ENCODE results near the gene GRK1.

GRK1 gene

DNA sequence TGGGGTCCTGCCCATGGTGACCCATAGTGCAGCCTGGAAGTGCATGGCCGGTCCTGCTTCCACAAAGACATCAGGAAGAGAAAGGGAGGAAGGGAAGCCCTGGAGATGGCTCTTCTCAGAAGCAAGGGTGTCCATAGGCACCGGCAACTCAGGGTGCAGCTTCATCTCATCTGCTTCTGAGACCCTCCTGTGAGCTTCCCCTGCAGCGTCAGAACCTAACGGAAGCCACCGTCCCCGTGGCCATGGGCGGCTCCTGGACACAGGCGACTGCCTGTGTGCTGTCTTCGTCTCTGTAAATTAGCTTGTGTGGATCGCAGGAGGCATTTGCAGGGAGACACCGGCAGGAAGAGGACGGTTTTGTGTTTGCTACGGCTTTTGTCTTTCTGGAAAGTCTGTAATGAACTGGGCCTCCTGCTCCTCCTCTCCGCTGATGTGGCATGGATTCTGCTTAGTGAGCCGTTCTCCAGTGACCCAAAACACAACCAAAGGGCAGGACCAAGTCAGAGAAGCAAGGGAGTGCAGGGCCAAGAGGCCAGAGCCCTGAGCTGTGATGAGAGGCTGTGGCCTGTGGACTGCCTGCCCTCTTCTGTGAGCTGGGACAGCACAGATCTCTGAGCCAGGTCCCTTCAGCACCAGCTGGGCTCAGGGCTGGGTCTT is 11.5 kb upstream of the GRK1 start:
- Histone ChIP-seq H3K4me1 (ENCODE audit: control insufficient read depth in 5 of 5, insufficient read depth in 5 of 5, low read length in 5 of 5) (peaks cover 0 to 5% (median 0%) of the 10 kb centered on the region in 5 donors), H3K9ac (ENCODE audit: low read length in 5 of 5) (no peak overlapping the region)

GRCh38 chr13:113656003-113656588 is 10.9 kb upstream of the GRK1 start:
- no peak overlapping the region for H3K4me3 ChIP-seq (ENCODE audit: low read depth in 1 of 5, low read length in 5 of 5)
- H3K27me3 ChIP-seq (ENCODE audit: control insufficient read depth in 5 of 5, insufficient read depth in 4 of 5, low read length in 5 of 5), result peaks cover 5 to 29% (median 14%) of the 10 kb centered on the region in 5 donors
- peaks cover 0 to 5% (median 0%) of the 10 kb centered on the region in 5 donors for H3K4me1 ChIP-seq (ENCODE audit: control insufficient read depth in 5 of 5, insufficient read depth in 5 of 5, low read length in 5 of 5)
- H3K9ac ChIP-seq (ENCODE audit: low read length in 5 of 5), result no peak overlapping the region
- peaks cover 0 to 7% (median 4%) of the 10 kb centered on the region in 5 donors for H3K9me3 ChIP-seq (ENCODE audit: control insufficient read depth in 5 of 5, low read length in 5 of 5)
- no peaks in the 10 kb centered on the region for H3K36me3 ChIP-seq (ENCODE audit: control insufficient read depth in 5 of 5, insufficient read depth in 5 of 5, low read length in 5 of 5)
- no peak overlapping the region for H3K27ac ChIP-seq (ENCODE audit: low read depth, low read length)

More for the DNA sequence above, 11.5 kb upstream of the GRK1 start:
- Histone ChIP-seq H3K27ac (ENCODE audit: low read depth, low read length) (no peak overlapping the region), H3K27me3 (ENCODE audit: control insufficient read depth in 5 of 5, insufficient read depth in 4 of 5, low read length in 5 of 5) (peaks cover 5 to 29% (median 14%) of the 10 kb centered on the region in 5 donors), H3K9me3 (ENCODE audit: control insufficient read depth in 5 of 5, low read length in 5 of 5) (peaks cover 0 to 2% (median 0%) of the 10 kb centered on the region in 5 donors), H3K36me3 (ENCODE audit: control insufficient read depth in 5 of 5, insufficient read depth in 5 of 5, low read length in 5 of 5) (no peaks in the 10 kb centered on the region), H3K4me3 (ENCODE audit: low read depth in 1 of 5, low read length in 5 of 5) (no peak overlapping the region)

GRCh38 chr13:113656831-113657671 is 10.0 kb upstream of the GRK1 start:
- H3K4me1 ChIP-seq (ENCODE audit: control insufficient read depth in 5 of 5, insufficient read depth in 5 of 5, low read length in 5 of 5), result peaks cover 0 to 5% (median 0%) of the 10 kb centered on the region in 5 donors
- H3K27me3 ChIP-seq (ENCODE audit: control insufficient read depth in 5 of 5, insufficient read depth in 4 of 5, low read length in 5 of 5), result peaks cover 5 to 29% (median 14%) of the 10 kb centered on the region in 5 donors
- peaks cover 0 to 12% (median 7%) of the 10 kb centered on the region in 5 donors for H3K9me3 ChIP-seq (ENCODE audit: control insufficient read depth in 5 of 5, low read length in 5 of 5)
- no peaks in the 10 kb centered on the region for H3K36me3 ChIP-seq (ENCODE audit: control insufficient read depth in 5 of 5, insufficient read depth in 5 of 5, low read length in 5 of 5)
- H3K9ac ChIP-seq (ENCODE audit: low read length in 5 of 5), result no peak overlapping the region
- no peak overlapping the region for H3K27ac ChIP-seq (ENCODE audit: low read depth, low read length)
- H3K4me3 ChIP-seq (ENCODE audit: low read depth in 1 of 5, low read length in 5 of 5), result no peak overlapping the region

DNA sequence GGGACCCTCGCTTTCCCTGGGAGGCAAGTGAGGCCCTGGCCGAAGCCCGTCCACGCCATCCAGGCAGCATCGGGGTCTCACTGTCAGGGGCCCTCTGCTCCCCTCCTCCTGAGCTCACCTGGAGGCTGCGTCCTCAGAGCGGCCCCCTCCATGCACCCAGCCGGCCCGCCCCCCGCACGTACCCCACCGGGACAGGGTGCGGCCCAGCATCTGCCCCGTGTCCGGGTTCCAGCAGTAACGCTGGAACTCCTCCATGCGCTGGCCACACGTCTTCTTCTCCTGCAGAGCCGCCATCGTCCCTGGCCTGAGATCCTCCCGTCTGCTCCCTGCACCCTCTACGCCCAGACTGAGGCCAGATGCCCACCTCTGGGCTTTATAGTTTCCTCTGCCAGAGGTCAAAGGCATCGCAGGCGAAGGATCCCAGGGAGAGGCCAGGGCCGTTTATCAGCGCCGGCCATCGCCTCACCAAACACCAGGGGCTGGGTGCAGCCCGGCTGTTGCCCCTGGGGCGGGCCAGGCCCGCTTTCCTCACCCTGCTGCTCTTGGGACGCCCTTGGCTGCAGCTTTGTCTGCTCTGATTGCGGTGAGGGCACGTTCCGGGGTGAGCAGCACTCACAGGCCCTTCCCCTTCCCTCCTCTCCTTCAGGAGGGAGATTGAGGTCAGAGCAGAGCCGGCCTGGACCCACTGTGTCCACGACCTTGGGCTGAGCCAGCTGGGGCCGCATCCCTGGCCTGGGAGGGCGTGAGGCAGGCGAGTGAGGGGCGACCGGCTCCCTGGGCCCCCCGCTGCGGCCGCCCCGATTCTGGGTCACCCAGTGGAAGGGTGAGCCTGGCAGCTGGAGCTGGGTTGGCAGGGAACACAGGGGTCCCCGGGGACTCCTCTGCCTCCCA is 8.9 kb upstream of the GRK1 start, which contains the start of gene ATP4B:
TSS of gene ATP4B (minus strand) at position 348 of the 891 bp plus-strand sequence. CDS start at position 294, 54 bp downstream.
- no peak within 1 kb of the TSS for H3K4me3 ChIP-seq (ENCODE audit: low read depth in 1 of 5, low read length in 5 of 5)
- H3K36me3 ChIP-seq (ENCODE audit: control insufficient read depth in 5 of 5, insufficient read depth in 5 of 5, low read length in 5 of 5), result no peaks in the 10 kb centered on the region
- H3K9ac ChIP-seq (ENCODE audit: low read length in 5 of 5), result no peak within 1 kb of the TSS
- H3K27ac ChIP-seq (ENCODE audit: low read depth, low read length), result no peak within 1 kb of the TSS
- peaks cover 0 to 13% (median 7%) of the 10 kb centered on the region in 5 donors for H3K9me3 ChIP-seq (ENCODE audit: control insufficient read depth in 5 of 5, low read length in 5 of 5)
- H3K27me3 ChIP-seq (ENCODE audit: control insufficient read depth in 5 of 5, insufficient read depth in 4 of 5, low read length in 5 of 5), result peaks cover 5 to 29% (median 14%) of the 10 kb centered on the region in 5 donors
- peaks cover 0 to 5% (median 0%) of the 10 kb centered on the region in 5 donors for H3K4me1 ChIP-seq (ENCODE audit: control insufficient read depth in 5 of 5, insufficient read depth in 5 of 5, low read length in 5 of 5)

- Histone ChIP-seq H3K27me3 (ENCODE audit: control insufficient read depth in 5 of 5, insufficient read depth in 4 of 5, low read length in 5 of 5) (peaks cover 5 to 29% (median 14%) of the 10 kb centered on the region in 5 donors), H3K27ac (ENCODE audit: low read depth, low read length) (no peak overlapping the region)
Measured at GRCh38 chr13:113658836-113659235, 8.2 kb upstream of the GRK1 start.

DNA sequence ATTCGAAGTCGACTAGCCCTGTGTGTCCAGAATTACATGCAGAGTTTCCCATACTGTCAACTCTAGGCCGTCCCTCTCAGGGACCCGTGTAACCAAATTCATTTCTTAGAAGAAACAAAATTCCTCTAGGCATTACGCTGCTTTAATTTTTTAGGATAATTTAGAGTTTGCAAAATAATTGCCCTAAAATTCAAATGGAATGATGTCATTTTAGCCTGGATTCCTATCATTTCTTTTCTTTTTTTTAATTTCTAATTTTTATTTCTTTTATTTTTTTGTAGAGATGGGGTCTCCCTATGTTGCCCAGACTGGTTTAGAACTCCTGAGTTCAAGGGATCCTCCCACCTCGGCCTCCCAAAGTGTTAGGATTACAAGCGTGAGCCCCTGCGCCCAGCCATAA is 7.7 kb upstream of the GRK1 start:
- Histone ChIP-seq H3K27ac (ENCODE audit: low read depth, low read length) (no peak overlapping the region), H3K27me3 (ENCODE audit: control insufficient read depth in 5 of 5, insufficient read depth in 4 of 5, low read length in 5 of 5) (peaks cover 5 to 29% (median 12%) of the 10 kb centered on the region in 5 donors), H3K36me3 (ENCODE audit: control insufficient read depth in 5 of 5, insufficient read depth in 5 of 5, low read length in 5 of 5) (no peaks in the 10 kb centered on the region), H3K9ac (ENCODE audit: low read length in 5 of 5) (no peak overlapping the region), H3K4me3 (ENCODE audit: low read depth in 1 of 5, low read length in 5 of 5) (no peak overlapping the region), H3K9me3 (ENCODE audit: control insufficient read depth in 5 of 5, low read length in 5 of 5) (peaks cover 0 to 13% (median 7%) of the 10 kb centered on the region in 5 donors), H3K4me1 (ENCODE audit: control insufficient read depth in 5 of 5, insufficient read depth in 5 of 5, low read length in 5 of 5) (peaks cover 0 to under 1% (median 0%) of the 10 kb centered on the region in 5 donors)

More at GRCh38 chr13:113658836-113659235, 8.2 kb upstream of the GRK1 start:
- no peak overlapping the region for H3K9ac ChIP-seq (ENCODE audit: low read length in 5 of 5)
- no peak overlapping the region for H3K4me3 ChIP-seq (ENCODE audit: low read depth in 1 of 5, low read length in 5 of 5)
- no peaks in the 10 kb centered on the region for H3K36me3 ChIP-seq (ENCODE audit: control insufficient read depth in 5 of 5, insufficient read depth in 5 of 5, low read length in 5 of 5)
- H3K9me3 ChIP-seq (ENCODE audit: control insufficient read depth in 5 of 5, low read length in 5 of 5), result peaks cover 0 to 13% (median 7%) of the 10 kb centered on the region in 5 donors
- peaks cover 0 to 5% (median 0%) of the 10 kb centered on the region in 5 donors for H3K4me1 ChIP-seq (ENCODE audit: control insufficient read depth in 5 of 5, insufficient read depth in 5 of 5, low read length in 5 of 5)

DNA sequence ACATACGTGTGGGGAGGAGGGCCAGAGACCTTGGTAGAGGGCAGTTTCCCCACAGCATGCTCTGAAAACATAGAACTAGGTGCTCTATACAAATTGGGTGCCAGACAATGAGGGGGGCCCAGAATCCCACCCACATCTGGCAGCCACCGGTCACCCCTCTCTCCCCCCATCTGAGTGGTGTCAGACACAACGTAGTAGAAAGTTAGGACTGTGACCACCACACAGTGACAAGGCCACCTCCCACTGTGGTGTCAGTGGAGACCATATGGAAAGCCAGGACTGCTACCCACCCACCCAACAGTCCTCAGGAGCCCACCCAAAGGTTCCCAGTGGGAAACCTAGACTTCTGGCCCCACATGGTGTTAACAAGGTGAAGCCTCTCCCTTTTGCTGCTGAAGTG is 7.0 kb upstream of the GRK1 start:
- Histone ChIP-seq H3K36me3 (ENCODE audit: control insufficient read depth in 5 of 5, insufficient read depth in 5 of 5, low read length in 5 of 5) (no peaks in the 10 kb centered on the region), H3K4me3 (ENCODE audit: low read depth in 1 of 5, low read length in 5 of 5) (no peak overlapping the region), H3K9ac (ENCODE audit: low read length in 5 of 5) (no peak overlapping the region), H3K27me3 (ENCODE audit: control insufficient read depth in 5 of 5, insufficient read depth in 4 of 5, low read length in 5 of 5) (peaks cover 5 to 27% (median 12%) of the 10 kb centered on the region in 5 donors), H3K4me1 (ENCODE audit: control insufficient read depth in 5 of 5, insufficient read depth in 5 of 5, low read length in 5 of 5) (no peaks in the 10 kb centered on the region), H3K9me3 (ENCODE audit: control insufficient read depth in 5 of 5, low read length in 5 of 5) (peaks cover 0 to 13% (median 7%) of the 10 kb centered on the region in 5 donors), H3K27ac (ENCODE audit: low read depth, low read length) (no peak overlapping the region)

DNA sequence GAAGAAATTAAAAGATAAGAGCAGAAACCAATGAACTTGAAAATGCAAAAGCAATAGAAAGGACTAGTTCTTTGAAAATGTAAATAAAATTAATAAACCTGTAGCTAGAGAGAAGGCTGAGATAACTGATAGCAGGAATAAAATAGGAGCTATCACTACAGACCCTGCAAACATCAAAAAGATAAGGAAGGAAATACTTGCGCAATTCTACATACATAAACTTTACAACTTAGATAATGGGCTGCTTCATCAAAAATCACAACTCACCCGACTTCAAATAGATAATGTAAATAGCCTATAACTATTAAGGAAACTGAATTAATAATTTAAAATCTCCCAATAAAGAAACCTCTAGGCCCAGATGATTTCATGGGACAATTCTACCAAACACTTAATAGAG is 5.5 kb upstream of the GRK1 start:
- no peak overlapping the region for H3K4me3 ChIP-seq (ENCODE audit: low read depth in 1 of 5, low read length in 5 of 5)
- no peaks in the 10 kb centered on the region for H3K36me3 ChIP-seq (ENCODE audit: control insufficient read depth in 5 of 5, insufficient read depth in 5 of 5, low read length in 5 of 5)
- H3K9ac ChIP-seq (ENCODE audit: low read length in 5 of 5), result no peak overlapping the region
- peaks cover 4 to 19% (median 11%) of the 10 kb centered on the region in 5 donors for H3K27me3 ChIP-seq (ENCODE audit: control insufficient read depth in 5 of 5, insufficient read depth in 4 of 5, low read length in 5 of 5)
- H3K9me3 ChIP-seq (ENCODE audit: control insufficient read depth in 5 of 5, low read length in 5 of 5), result peaks cover 0 to 13% (median 12%) of the 10 kb centered on the region in 5 donors
- no peak overlapping the region for H3K27ac ChIP-seq (ENCODE audit: low read depth, low read length)
- H3K4me1 ChIP-seq (ENCODE audit: control insufficient read depth in 5 of 5, insufficient read depth in 5 of 5, low read length in 5 of 5), result no peaks in the 10 kb centered on the region

DNA sequence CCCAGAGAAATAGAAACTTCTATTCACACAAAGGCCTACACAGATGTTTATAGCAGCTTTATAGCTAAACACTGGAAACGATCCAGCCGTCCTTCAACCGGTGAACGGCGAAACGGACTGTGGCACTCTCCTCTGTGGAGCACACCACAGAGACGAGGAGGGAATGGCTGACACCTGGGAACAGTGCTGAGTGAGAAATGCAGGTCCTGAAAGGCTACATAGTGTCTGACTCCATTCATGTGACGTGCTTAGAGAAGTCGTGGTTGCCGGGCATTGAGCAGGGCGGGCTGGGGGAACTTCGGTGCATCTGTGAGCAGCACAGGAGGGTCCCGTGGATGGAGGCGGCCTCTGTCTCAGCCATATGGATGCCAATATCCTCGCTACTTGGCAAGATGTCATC is 3.1 kb upstream of the GRK1 start:
- H3K36me3 ChIP-seq (ENCODE audit: control insufficient read depth in 5 of 5, insufficient read depth in 5 of 5, low read length in 5 of 5), result no peaks in the 10 kb centered on the region
- peaks cover 0 to 13% (median 12%) of the 10 kb centered on the region in 5 donors for H3K9me3 ChIP-seq (ENCODE audit: control insufficient read depth in 5 of 5, low read length in 5 of 5)
- H3K27me3 ChIP-seq (ENCODE audit: control insufficient read depth in 5 of 5, insufficient read depth in 4 of 5, low read length in 5 of 5), result peaks cover 0 to 12% (median 9%) of the 10 kb centered on the region in 5 donors
- H3K27ac ChIP-seq (ENCODE audit: low read depth, low read length), result no peak overlapping the region
- no peak overlapping the region for H3K9ac ChIP-seq (ENCODE audit: low read length in 5 of 5)
- no peak overlapping the region for H3K4me3 ChIP-seq (ENCODE audit: low read depth in 1 of 5, low read length in 5 of 5)
- H3K4me1 ChIP-seq (ENCODE audit: control insufficient read depth in 5 of 5, insufficient read depth in 5 of 5, low read length in 5 of 5), result no peaks in the 10 kb centered on the region
